HG02884 (cell line): Measurements from ENCODE around the gene COL9A1.

Source experiments
- ATAC-seq: cut with Tn5 transposase; IDR thresholded peaks from one replicate; pipeline ENCODE4 v1.9.1; 2021; ENCODE audit warnings: mild to moderate bottlenecking, moderate library complexity; ENCODE audit not compliant: unreplicated experiment

Gene COL9A1

GRCh38 chr6:70234561-70235236 is 68.2 kb downstream of the COL9A1 start:
- no peak for ATAC-seq

DNA sequence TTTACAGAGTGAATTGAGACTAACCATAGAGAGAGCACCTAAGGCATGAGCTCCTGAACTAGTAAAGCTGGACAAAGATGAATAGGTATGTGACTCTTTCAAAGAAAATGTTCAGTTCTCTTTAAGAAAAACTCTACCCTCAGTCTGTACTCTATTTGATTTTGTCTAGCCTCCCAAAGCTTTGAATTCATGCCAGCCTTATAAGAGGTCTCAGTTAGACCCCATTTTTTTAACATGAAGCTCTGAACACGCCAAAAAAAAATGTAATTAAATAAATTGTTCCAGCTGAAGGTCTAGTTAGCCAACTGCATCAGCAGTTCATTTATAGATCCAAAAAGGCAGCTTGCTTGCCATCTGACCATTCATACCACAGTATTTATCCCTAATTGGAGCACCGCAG is 71.6 kb downstream of the COL9A1 start:
- no peak for ATAC-seq

- no peak for ATAC-seq
Observed at GRCh38 chr6:70225055-70225454, 77.8 kb downstream of the COL9A1 start.

DNA sequence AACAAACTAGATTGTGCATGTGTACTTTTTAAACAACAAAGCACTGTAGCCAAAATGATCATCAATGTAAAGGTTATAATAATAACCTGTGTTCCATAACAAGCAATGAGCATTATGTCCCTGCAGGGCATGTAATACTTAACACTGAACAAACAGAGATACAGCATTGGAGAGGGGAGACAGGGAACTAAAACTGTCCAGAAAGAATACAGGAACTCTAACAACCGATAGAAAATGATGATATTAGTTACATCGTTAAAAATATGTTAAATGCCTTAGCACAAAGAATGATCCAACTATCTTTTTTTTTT is 80.5 kb downstream of the COL9A1 start:
- ATAC-seq: no peak

- no peak for ATAC-seq
Observed at GRCh38 chr6:70221715-70222438, 81.0 kb downstream of the COL9A1 start.

- ATAC-seq: no peak
Observed at GRCh38 chr6:70221025-70221714, 81.7 kb downstream of the COL9A1 start.

DNA sequence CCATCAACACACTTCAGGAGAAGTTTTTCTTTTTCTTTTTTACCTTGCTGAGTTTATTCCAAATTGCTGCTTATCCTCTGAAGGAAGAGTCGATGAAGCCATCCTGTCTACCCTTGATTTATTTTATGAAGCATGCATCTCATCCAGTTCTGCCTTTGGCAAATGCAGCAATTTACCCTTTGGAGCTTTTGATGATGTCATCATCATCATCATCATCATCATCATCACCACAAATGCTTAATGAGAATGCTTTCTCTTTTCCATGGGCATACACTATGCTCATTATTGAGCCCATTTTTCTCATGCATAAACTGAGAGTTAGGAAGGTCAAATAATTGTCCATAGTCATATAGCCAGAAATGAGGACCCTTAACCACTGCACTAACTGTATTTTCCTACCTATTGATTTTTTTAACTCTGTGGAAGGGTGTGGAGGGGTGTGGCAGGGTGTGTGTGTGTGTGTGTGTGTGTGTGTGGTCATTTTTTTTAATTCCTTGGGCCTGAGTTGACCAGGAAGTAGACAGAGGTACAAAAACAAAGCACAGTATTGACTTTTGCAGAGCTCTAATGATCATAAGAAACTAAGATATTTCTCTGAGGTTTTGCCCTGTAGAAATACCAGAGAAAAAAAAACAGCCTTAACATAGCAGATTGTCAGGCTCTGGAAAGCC is 82.8 kb downstream of the COL9A1 start:
- ATAC-seq: no peak

DNA sequence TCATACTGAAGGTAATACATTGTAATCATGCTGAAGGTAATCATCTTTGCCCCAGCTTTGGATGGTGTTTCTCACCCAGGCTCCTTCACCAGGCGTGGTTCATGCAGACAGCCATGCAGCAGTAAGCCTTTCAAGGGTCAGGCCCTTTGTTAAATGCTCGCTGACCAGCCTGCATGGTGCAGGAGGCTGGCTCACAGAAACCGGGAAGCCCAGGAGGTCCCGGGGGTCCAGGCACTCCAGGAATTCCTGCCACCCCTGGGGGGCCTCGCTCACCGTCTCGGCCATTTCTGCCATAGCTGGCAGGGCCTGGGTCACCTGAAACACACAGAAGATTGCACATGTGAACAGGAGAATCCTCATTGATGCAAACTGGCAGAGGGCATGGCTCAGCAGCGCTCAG is 86.1 kb downstream of the COL9A1 start:
- no peak for ATAC-seq

- ATAC-seq: no peak
Observed at GRCh38 chr6:70215460-70216108, 87.3 kb downstream of the COL9A1 start.

DNA sequence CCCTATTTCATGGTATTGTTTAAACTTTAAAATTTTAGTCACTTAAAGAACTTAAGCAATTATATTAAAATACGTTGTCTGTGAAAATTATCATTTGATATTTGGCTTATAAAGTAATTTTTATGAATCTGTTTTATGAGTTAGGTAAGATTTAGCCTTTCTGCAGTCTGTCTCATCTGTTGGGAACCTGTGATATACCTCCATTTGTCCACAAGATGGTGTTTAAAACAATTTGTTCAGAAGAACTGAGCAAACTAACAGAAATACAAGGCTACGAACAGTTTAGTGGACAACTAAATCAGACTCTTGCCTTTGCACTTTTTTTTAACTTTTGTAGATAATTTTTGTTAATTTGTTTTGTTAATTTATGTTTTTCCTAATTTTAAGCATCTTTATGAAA is 92.4 kb downstream of the COL9A1 start:
- no peak for ATAC-seq

- ATAC-seq: no peak
Observed at GRCh38 chr6:70208235-70208790, 94.6 kb downstream of the COL9A1 start.

- no peak for ATAC-seq
Observed at GRCh38 chr6:70198785-70199184, 104.1 kb downstream of the COL9A1 start.

DNA sequence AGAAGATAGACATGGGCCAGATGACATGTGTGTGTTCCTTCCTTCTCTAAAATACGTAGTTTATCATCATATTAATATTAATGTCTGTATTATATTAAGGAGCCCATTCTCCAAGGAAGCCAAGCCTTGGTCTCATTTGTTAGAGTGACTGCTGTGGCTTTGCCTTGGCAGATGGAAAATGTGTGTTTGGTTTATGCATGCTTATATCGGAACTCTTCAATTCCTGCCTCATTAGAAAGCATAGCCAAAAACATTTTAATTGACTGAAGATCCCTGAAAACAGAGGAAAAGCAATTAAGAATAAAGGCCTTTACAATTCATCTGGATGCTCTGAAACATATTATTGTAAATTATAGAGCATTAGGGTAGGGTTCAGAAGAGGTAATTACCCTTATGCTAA is 106.4 kb downstream of the COL9A1 start:
- no peak for ATAC-seq

GRCh38 chr6:70194421-70194820 is 108.5 kb downstream of the COL9A1 start:
- ATAC-seq: no peak

GRCh38 chr6:70188202-70188601 is 114.7 kb downstream of the COL9A1 start:
- ATAC-seq: no peak

- no peak for ATAC-seq
Observed at GRCh38 chr6:70186461-70186860, 116.4 kb downstream of the COL9A1 start.

DNA sequence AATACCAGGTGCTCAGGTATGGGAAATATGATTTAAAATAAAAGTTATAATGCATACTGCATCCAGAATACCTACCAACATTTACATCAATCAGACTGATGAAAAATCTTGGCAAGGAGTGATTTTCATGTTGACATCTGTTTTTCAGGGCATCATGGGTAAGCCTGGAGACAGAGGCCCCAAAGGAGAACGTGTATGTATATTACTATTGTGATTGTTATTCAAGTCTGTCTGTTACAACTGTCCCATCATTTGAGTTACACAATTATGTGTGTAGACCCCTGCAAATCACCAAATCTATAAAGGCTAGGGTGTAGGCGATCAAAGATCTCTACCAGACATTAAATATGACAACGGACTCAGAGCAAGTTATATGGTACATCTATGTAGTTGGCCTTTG is 118.2 kb downstream of the COL9A1 start:
- no peak for ATAC-seq

DNA sequence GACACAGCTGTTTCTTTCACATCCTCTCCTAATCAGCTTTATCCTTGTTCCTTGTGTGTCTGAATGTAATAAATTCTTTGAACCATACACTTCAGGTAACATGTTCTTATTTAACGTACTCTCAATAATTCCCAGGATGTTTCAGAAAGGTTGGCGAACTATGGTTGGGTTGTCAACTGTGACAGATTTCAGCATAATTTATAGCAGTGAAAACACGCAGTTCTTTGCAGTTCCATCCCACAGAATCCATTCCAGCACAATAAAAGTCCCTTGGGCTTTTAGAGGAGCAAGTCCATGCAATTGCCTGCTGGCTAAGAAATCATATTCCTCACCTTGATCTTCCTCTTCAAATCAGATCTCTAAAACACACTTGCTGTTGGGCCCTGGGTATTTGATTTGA is 119.3 kb downstream of the COL9A1 start:
- no peak for ATAC-seq

GRCh38 chr6:70180901-70181599 is 121.8 kb downstream of the COL9A1 start:
- peak; percentile 72 for ATAC-seq

GRCh38 chr6:70180183-70180900 is 122.5 kb downstream of the COL9A1 start:
- no peak for ATAC-seq
